Measurements from ENCODE around the gene EFHC1. TPM values are rescaled to one million over a fixed set of nuclear protein-coding genes. Genes with fewer than 3 reads are reported as not detected.

The EFHC1 gene
- total RNA-seq, 1 experiment from 2014 or later: 18.1 TPM

GRCh38 chr6:52374247-52374646 lies 45.9 kb upstream of the EFHC1 start:
- no TSS peak for BruUV-seq (replicated peaks)

DNA sequence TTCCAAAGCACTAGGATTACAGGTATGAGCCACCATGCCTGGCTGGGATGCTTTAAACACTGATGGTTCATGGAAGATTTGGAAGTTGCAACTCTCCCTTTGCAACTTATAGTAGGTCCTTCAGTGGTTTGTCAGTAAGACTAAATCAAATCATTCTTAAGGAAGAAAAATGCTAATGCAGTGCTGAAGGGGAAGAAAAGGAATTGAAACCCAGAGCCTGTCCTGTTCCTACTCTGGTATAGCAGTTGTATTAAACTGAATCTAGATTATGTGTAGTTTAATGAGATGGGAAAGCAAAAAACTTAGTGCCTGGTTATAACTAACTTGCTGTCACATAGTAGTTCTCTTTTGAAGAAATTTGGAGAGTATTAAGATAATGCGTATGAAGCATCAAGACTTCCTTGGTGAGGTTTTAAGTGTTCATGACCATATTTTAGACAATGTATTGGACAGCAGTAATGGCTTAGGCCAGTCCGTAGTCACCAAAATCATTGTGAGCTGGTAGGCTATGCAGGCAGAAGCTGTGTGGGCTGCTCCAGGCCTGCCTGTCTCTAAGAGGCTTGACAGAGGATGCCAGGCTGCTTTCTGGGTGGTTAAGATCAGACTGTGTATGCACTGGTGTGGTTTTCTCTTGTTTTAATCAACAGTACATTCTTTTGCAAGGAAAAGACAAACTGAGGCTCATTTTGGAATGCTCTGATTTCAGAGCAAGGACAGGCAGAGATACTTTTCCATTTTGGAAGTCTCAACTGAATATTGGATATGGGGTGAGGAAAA lies 44.2 kb upstream of the EFHC1 start:
- TF ChIP-seq, protein P1, sequence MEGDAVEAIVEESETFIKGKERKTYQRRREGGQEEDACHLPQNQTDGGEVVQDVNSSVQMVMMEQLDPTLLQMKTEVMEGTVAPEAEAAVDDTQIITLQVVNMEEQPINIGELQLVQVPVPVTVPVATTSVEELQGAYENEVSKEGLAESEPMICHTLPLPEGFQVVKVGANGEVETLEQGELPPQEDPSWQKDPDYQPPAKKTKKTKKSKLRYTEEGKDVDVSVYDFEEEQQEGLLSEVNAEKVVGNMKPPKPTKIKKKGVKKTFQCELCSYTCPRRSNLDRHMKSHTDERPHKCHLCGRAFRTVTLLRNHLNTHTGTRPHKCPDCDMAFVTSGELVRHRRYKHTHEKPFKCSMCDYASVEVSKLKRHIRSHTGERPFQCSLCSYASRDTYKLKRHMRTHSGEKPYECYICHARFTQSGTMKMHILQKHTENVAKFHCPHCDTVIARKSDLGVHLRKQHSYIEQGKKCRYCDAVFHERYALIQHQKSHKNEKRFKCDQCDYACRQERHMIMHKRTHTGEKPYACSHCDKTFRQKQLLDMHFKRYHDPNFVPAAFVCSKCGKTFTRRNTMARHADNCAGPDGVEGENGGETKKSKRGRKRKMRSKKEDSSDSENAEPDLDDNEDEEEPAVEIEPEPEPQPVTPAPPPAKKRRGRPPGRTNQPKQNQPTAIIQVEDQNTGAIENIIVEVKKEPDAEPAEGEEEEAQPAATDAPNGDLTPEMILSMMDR (IDR thresholded peaks at IDR 0.05; ENCODE audit: unreplicated experiment): no peak
- Mint-ChIP-seq H3K9me3 (ENCODE audit: low read depth, unreplicated experiment) (peaks cover 8% of the 10 kb centered on the region), H3K36me3 (ENCODE audit: insufficient read depth, unreplicated experiment) (peaks cover 15% of the 10 kb centered on the region), H3K4me1 (ENCODE audit: low read depth, unreplicated experiment) (peaks cover 27% of the 10 kb centered on the region), H3K27me3 (ENCODE audit: unreplicated experiment) (no peaks in the 10 kb centered on the region), H3K4me3 (ENCODE audit: low read depth, unreplicated experiment) (no peak overlapping the region), H3K27ac (ENCODE audit: unreplicated experiment) (no peak overlapping the region)
- BruUV-seq (replicated peaks): no TSS peak
- intact Hi-C loops (cut with micrococcal nuclease; ENCODE audit: unreplicated experiment): no loop called here
- CTCF ChIA-PET: interaction anchor here (0.7 to 1.1 kb wide), 2 partner anchors 149 to 222 kb away, joined by 3 read pairs; no protein-coding TSS in a partner anchor
- DNase-seq: no peak

More at GRCh38 chr6:52374247-52374646, 45.9 kb upstream of the EFHC1 start:
- TF ChIP-seq, protein P1 (IDR thresholded peaks at IDR 0.05; ENCODE audit: unreplicated experiment): no peak
- Mint-ChIP-seq H3K27ac (ENCODE audit: unreplicated experiment) (no peak overlapping the region), H3K27me3 (ENCODE audit: unreplicated experiment) (no peaks in the 10 kb centered on the region), H3K9me3 (ENCODE audit: low read depth, unreplicated experiment) (peaks cover 8% of the 10 kb centered on the region), H3K36me3 (ENCODE audit: insufficient read depth, unreplicated experiment) (peaks cover 9% of the 10 kb centered on the region), H3K4me1 (ENCODE audit: low read depth, unreplicated experiment) (peaks cover 40% of the 10 kb centered on the region), H3K4me3 (ENCODE audit: low read depth, unreplicated experiment) (no peak overlapping the region)
- intact Hi-C loops (cut with micrococcal nuclease; ENCODE audit: unreplicated experiment): no loop called here
- CTCF ChIA-PET: no interaction called here
- DNase-seq: no peak

DNA sequence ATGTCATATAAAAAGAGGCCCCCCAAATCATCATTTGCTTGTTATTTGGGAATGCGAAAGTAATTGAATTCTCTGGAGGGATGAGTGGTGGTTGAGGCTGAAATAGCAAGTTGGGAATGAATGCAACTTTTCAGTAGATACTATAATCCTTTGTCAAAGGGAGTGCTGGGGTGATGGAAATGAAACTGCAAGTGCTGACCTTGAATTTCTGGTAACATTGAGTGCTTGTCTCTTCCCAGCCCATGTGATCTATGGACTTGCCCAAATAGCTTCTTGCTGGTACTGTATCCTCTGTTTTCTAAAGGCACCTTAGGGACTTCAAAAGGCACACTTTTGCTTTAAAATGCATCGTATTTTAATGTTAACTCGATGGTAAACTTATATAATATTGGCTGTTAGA lies 43.4 kb upstream of the EFHC1 start:
- Mint-ChIP-seq H3K27me3 (ENCODE audit: unreplicated experiment) (no peaks in the 10 kb centered on the region), H3K4me1 (ENCODE audit: low read depth, unreplicated experiment) (peaks cover 23% of the 10 kb centered on the region), H3K36me3 (ENCODE audit: insufficient read depth, unreplicated experiment) (peaks cover 15% of the 10 kb centered on the region), H3K27ac (ENCODE audit: unreplicated experiment) (no peak overlapping the region), H3K4me3 (ENCODE audit: low read depth, unreplicated experiment) (no peak overlapping the region), H3K9me3 (ENCODE audit: low read depth, unreplicated experiment) (peaks cover 8% of the 10 kb centered on the region)
- BruUV-seq (replicated peaks): no TSS peak
- intact Hi-C loops (cut with micrococcal nuclease; ENCODE audit: unreplicated experiment): no loop called here
- DNase-seq: no peak
- CTCF ChIA-PET: interaction anchor here (0.7 to 1.3 kb wide), 3 partner anchors 13 to 223 kb away, joined by 3 read pairs; no protein-coding TSS in a partner anchor
- TF ChIP-seq, protein P1 (IDR thresholded peaks at IDR 0.05; ENCODE audit: unreplicated experiment): no peak

GRCh38 chr6:52377538-52378221 lies 42.5 kb upstream of the EFHC1 start:
- intact Hi-C loops (cut with micrococcal nuclease; ENCODE audit: unreplicated experiment): no loop called here
- H3K27me3 Mint-ChIP-seq (ENCODE audit: unreplicated experiment): no peaks in the 10 kb centered on the region
- CTCF ChIA-PET: interaction anchor here (1.3 kb wide), 1 partner anchor 14 kb away, joined by 3 read pairs; no protein-coding TSS in a partner anchor
- TF ChIP-seq, protein P1 (IDR thresholded peaks at IDR 0.05; ENCODE audit: unreplicated experiment): no peak
- no peak for DNase-seq
- no peak overlapping the region for H3K27ac Mint-ChIP-seq (ENCODE audit: unreplicated experiment)
- H3K4me3 Mint-ChIP-seq (ENCODE audit: low read depth, unreplicated experiment): no peak overlapping the region
- H3K9me3 Mint-ChIP-seq (ENCODE audit: low read depth, unreplicated experiment): peaks cover 8% of the 10 kb centered on the region
- H3K4me1 Mint-ChIP-seq (ENCODE audit: low read depth, unreplicated experiment): peaks cover 23% of the 10 kb centered on the region
- no TSS peak for BruUV-seq (replicated peaks)
- peaks cover 10% of the 10 kb centered on the region for H3K36me3 Mint-ChIP-seq (ENCODE audit: insufficient read depth, unreplicated experiment)
